DND-41 (cell line): Measurements from ENCODE around the gene AUTS2.

Experiments
- CTCF ChIP-seq: IDR thresholded peaks from 2 replicates; pipeline ENCODE4 v1.5.1; 2012; ENCODE audit warnings: borderline replicate concordance, low read length, moderate library complexity, mild to moderate bottlenecking; ENCODE audit not compliant: poor library complexity, severe bottlenecking; ENCODE audit errors: extremely low read depth
- EZH2 ChIP-seq: IDR thresholded peaks from 3 replicates; pipeline ENCODE4 v1.6.1; 2012; ENCODE audit warnings: borderline replicate concordance, low read depth, mild to moderate bottlenecking, moderate library complexity, low read length, inconsistent platforms; ENCODE audit not compliant: severe bottlenecking

GRCh38 chr7:70663680-70664079 lies 1065.4 kb downstream of the AUTS2 start:
- TF ChIP-seq CTCF (no peak), EZH2 (no peak)
